HG03521 (cell line): ENCODE measurements around the gene NRIP2.

Experiments used
- ATAC-seq: cut with Tn5 transposase; IDR thresholded peaks from one replicate; pipeline ENCODE4 v1.9.1; 2021; ENCODE audit warnings: mild to moderate bottlenecking, moderate library complexity; ENCODE audit not compliant: unreplicated experiment

NRIP2 gene

DNA sequence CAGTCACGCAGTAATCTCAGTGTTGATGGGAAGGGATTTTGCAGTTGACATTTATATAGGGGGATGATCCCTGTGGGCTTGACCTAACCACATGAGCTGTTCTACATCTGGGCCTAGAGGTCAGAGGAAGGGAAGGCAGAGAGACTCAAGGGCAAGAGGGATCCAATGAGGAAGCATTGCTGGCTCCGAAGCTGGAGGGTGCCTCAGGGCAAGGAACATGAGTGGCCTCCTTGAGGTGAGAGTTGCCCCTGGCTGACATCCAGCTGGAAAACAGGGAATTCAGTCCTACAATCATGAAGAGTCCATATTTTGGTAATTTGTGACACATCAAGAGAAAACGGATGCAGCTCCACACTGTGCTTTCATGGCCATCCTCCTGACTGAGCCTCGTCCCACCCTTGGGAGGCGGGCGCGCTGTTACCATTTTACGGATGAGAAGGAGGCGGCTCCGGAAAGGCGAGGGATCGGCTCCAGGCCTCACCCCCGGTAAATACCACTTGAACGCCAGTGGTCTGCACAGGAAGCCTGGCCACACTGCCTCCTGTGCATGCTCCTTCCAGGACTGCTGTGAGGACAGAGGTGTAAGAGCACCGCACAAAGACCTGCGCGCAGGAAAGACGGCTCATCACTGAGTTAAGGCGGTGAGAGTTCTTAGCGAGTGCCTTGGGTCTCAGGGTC is 58.6 kb downstream of the NRIP2 start:
- ATAC-seq = no peak

DNA sequence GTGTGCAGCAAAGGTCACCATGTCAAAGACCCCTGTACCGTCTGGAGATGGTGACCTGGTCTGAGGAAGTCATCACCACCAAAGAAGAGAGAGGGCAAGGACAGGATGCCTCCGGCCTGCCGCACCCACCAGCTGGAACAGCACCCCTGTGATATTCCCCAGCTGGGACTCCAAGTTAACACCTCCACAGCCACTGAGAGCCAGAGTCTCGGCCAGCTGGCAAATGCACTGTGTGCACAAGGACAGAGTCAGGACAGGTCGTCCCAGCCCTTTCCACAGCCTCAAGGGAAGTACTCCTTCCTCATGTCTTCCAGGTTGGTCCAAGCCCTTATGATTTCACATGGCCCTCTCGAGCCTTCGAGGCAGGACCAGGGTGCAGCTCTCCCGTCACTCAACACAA is 59.4 kb downstream of the NRIP2 start:
- ATAC-seq = no peak
